ENCODE results near the gene CFB. TPM values are rescaled to one million over a fixed set of nuclear protein-coding genes. Genes with fewer than 3 reads are reported as not detected.
A peak's percentile ranks its signal among the peaks of the same experiment; 100 is the strongest.
"Not testable (repeated sequence)": the region's sequence is repeated elsewhere in the genome, so short reads cannot be mapped to it uniquely, and the experiment has no call there.

The CFB gene
- 2.6 and 4.7 TPM in 2 replicates for total RNA-seq (2014; rRNA removed; shearing (Covaris generic); ENCODE audit: low replicate concordance)

DNA sequence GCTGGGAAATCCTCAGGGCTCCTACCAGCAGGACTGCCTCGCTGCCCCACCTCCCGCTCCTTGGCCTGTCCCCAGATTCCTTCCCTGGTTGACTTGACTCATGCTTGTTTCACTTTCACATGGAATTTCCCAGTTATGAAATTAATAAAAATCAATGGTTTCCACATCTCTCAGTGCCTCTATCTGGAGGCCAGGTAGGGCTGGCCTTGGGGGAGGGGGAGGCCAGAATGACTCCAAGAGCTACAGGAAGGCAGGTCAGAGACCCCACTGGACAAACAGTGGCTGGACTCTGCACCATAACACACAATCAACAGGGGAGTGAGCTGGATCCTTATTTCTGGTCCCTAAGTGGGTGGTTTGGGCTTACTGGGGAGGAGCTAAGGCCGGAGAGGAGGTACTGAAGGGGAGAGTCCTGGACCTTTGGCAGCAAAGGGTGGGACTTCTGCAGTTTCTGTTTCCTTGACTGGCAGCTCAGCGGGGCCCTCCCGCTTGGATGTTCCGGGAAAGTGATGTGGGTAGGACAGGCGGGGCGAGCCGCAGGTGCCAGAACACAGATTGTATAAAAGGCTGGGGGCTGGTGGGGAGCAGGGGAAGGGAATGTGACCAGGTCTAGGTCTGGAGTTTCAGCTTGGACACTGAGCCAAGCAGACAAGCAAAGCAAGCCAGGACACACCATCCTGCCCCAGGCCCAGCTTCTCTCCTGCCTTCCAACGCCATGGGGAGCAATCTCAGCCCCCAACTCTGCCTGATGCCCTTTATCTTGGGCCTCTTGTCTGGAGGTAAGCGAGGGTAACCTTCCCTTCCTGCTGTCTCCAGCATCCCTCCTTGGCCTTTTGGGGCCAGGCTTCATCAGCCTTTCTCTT lies at the start of gene CFB:
Gene CFB, plus strand, starts transcription at position 589 of the 863 bp plus-strand sequence. Its CDS starts 127 bp downstream, at position 716.
- in situ Hi-C loops (cut with HindIII; ENCODE audit: low pct_unique_long_range_greater_than_20kb, low sequenced_read_pairs): no loop called here
- DNase-seq (ENCODE audit: low read depth): peak; percentile 75

DNA sequence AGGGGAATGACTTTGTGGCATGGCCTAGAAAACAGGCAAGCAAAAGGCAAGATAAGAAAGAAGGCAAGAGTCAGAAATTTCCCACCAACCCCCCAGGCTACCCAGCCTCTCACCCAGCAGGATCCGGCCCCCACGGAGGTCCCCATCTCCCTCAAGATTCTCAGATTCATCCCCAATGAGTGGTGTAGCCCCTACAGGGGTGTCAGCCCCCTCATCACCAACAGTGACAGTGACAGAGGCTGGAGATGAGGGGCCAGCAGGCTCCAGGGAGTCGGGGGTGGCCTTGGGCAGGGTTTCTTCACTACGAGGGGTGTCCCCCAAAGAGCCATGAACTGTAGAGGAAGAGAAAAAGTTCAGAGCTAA lies 49.4 kb upstream of the CFB start:
- in situ Hi-C loops (cut with HindIII; ENCODE audit: low pct_unique_long_range_greater_than_20kb, low sequenced_read_pairs): no loop called here
- no peak for DNase-seq (ENCODE audit: low read depth)

DNA sequence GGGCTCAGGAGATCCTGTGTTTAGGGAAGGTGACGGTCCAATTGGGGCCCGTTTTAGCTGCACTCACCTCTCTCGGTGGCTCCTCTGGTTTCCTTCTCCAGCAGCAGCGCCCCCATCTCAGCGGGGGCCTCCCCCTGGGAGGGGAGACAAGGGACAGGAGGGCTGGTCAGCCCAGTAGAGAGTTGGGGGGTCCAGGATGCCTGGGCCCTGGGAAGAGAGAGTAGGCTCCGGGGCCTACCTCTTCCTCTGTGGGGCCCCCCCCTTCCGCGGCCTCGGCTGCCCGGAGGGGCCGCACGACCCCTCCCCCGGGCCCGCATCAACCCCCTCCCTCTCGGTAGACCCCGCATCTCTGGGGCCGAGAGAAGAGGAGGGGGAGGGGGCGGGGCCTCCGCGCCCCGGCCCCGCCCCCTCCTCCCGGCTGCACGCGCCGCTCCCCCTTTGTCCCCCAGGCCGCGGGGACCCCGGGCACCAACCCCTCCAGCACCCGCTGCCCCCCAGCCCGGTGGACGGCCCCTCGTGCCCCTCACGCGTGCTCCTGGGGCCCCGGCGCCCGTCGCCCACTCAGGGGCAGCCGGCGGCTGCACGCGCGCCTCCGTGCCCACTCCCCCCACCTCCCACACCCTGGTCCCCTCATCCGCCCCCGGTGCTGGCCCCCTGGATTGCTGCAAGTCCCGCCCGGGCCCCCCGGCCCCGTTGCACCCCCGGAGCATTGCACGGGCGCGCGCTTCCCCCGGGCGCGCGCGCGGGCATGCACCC lies 48.9 kb upstream of the CFB start:
- in situ Hi-C loops (cut with HindIII; ENCODE audit: low pct_unique_long_range_greater_than_20kb, low sequenced_read_pairs): no loop called here
- DNase-seq (ENCODE audit: low read depth): no peak

DNA sequence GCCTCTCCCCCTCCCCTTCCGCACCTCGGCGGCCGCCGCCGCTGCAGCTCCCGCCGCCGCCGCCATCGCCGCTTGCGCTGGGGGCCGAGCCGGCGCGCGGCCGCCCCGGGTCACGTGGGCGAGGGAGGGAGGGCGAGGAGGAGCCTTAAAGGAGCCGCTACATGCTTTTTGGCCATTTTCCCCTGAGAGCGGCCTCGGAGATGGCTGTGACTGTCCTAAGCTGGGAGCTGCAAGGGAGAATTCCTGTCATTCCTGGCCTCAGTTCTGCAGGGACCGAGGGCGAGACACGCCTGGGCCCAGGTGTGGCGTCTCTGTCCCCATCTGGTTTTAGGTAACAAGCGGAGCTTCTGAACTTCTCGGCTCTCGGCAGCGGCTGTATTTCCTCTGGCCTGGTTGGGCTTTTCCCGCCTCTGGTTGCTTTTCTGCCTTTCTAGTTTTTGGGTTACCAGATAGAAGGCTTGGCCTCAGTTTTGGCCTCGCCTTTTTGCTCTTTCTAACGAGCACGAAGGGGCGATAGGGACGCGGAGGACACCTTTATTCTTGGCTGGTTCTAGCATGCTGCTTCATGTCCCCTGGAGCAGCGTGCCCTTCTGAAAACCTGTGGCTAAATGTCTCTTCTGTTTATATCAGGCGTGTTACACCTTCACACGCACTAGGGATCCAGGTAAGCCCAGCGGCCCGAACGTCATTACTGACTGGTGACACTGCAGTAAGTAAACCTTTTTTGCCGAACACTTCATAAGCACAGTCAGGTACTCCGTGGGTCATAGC lies 48.1 kb upstream of the CFB start, which contains the start of gene EHMT2:
Gene EHMT2, minus strand, starts transcription at position 87 of the 771 bp plus-strand sequence. Its CDS starts 21 bp downstream, at position 66.
- peak; percentile 82 for DNase-seq (ENCODE audit: low read depth)
- in situ Hi-C loops (cut with HindIII; ENCODE audit: low pct_unique_long_range_greater_than_20kb, low sequenced_read_pairs): no loop called here

DNA sequence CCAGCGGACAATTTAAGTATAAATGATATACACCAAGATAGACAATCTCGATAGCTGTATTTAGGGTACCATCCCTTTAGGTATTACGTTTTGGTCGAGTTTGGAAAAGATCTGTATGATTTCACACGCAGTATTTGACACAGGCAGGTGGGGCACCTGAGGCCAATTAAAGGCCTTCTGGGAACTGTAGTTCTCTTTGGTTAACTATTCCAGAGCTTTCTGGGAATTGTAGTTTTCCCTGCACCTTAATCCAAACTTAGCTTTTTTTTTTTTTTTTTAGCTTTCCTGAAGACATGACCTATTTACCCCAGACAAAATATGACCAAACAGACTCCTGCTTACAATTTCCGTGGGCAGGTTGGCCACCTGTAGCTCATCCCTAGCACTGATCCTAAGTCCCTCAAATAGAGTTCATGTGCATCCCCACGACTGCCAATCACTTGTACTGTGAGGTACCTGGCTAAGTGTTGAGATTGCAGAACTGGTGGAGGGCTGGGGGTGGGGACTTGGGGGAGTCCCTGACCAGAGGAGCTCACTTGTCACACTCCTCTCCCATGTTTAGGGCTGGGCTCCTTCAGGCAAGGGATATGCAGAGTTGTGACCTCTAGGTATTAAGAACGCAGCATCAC lies 47.4 kb upstream of the CFB start:
- in situ Hi-C loops (cut with HindIII; ENCODE audit: low pct_unique_long_range_greater_than_20kb, low sequenced_read_pairs): no loop called here
- peak; percentile 71 for DNase-seq (ENCODE audit: low read depth)

DNA sequence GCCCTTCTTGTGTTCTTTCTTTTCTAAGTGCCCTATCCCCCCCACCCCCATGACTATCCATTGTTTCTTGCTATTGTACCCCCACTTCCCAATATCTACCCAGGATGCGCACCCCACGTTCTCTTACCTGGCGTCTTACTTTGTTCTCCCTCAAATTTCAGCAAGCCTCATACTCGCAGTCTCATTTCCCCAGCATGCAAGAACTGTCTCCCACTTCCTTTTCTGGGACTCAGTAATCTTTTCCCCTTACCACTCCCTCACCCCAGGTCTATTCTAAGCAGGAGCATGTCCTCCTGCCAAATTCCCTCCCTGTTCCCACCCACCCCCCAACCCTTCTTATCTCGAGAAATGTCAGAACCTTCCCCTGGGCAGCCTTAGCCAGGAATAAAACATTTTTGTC lies 46.7 kb upstream of the CFB start:
- in situ Hi-C loops (cut with HindIII; ENCODE audit: low pct_unique_long_range_greater_than_20kb, low sequenced_read_pairs): no loop called here
- no peak for DNase-seq (ENCODE audit: low read depth)

DNA sequence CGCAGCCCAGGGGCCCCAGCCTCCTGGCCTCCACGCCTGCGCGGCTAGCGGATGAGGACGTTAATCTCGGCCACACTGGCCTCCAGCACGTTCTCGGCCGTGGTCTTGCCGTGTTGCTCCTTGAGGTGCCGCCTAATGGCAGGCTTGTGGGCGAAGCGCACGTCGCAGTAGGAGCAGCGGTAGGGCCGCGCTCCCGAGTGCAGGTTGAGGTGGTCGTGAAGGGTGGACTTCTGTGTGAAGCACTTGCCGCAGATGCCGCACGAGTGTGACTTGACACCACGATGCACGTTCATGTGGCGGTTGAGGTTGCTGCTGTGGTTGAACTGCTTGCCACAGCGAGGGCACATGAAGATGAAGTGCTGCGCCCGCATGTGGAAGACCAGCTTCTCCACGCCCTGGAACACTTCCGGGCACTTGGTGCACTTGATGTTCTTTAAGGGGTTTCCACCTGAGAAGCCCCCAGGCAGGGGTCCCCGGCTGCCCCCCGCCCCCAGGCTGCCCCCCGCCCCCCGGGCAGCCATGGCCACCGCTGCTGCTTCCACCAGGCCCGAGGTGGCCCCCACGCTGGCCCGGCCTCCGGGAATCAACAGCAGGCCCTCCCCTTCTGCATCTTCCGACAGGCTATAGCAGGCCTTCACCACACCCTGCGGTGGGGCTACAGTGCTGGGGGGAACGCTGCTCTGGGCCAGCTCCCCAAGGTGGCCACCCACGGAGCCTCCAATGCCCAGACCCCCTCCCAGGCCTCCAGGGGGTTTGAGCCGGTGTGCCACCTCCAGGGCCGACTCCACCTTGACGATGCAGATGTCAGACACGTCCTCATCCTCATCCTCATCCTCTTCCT lies 45.8 kb upstream of the CFB start:
- DNase-seq (ENCODE audit: low read depth): no peak
- in situ Hi-C loops (cut with HindIII; ENCODE audit: low pct_unique_long_range_greater_than_20kb, low sequenced_read_pairs): no loop called here

DNA sequence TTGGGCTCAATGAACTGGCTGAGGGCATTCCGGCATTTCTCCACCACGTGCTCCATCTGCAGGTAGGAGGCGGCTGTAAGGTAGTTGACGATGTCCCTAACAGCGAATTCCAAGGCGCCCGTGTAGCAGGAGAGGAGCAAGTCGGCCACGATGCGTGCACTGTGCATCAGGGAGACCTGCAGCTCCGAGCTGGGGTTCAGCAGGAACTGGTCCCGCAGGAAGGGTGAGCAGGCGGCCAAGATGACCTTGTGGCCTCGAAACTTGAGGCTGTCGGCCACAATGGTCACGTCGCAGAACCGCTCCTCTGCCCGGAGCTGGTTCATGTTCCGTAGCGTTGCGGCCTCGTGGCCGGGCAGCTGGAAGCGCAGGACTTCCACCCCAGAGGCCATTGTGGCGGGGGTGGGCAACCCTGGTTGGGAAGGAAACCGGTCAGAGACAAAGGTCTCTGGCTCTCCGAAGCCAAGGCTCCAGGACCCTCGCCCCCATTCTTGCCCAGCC lies 44.9 kb upstream of the CFB start:
- in situ Hi-C loops (cut with HindIII; ENCODE audit: low pct_unique_long_range_greater_than_20kb, low sequenced_read_pairs): no loop called here
- DNase-seq (ENCODE audit: low read depth): no peak

DNA sequence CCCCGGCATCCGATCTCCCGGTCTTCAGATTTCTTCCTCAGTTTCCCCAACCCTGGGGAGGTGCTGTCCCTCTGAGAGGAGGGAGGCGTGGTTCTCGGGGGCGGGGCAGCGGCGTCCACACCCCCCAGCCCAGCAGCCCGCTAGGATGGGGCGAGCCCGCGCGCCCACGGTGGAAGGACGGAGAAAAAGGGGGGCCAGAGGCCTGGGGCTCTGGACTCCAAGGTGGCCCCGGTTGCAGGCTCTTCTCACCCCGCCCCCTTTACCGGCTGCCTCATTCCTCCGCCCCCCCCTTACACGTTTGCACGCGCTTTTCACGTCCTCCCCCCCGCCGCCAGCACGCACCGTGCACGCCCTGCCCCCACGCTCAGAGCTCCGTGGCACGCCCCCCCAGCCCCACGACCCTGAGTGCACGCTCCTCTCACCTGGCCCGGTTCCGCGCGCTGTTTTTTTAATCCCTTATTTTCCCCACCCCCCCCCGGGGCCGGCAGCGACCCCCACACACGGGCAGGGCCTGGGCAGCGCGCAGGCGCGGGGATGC lies 44.4 kb upstream of the CFB start:
- in situ Hi-C loops (cut with HindIII; ENCODE audit: low pct_unique_long_range_greater_than_20kb, low sequenced_read_pairs): no loop called here
- peak; percentile 37 for DNase-seq (ENCODE audit: low read depth)

DNA sequence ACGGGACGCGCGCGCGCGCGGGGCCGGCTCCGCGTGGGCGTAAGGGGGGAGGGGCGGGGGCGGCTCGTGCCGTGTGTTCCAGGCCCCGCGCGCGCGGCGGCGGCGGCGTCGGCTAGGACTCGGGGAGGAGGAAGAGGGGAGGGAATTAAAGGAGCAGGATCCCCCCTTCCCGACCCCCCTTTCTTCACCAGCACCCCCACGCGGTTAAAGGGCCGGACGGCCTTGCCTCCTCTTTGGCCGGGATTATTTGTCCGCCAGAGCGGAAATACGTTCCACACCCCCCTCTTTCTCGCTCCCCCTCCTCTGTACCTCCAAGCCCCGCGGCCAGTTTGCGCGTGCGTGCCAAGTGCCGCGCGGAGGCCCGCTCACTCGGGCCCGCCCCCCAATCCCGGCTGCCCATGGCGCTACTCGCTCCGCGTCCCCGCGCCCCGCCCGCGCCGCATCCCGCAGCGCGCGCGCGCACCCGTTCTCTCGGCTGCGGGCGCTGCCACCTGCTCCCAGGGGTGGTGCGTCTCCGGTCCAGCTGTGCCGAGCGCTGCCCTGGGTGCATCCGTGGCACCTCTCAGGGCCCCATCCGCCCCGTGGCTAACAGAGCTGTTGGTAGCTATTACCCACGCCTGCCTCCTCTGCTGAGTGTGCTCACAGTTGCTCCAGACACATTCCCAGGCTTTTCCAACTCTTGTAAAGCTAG lies 43.8 kb upstream of the CFB start, which contains the start of gene ZBTB12:
Gene ZBTB12, minus strand, starts transcription at position 134 of the 691 bp plus-strand sequence. CDS start 781 bp downstream, outside the sequence.
- in situ Hi-C loops (cut with HindIII; ENCODE audit: low pct_unique_long_range_greater_than_20kb, low sequenced_read_pairs): no loop called here
- DNase-seq (ENCODE audit: low read depth): peak; percentile 97

DNA sequence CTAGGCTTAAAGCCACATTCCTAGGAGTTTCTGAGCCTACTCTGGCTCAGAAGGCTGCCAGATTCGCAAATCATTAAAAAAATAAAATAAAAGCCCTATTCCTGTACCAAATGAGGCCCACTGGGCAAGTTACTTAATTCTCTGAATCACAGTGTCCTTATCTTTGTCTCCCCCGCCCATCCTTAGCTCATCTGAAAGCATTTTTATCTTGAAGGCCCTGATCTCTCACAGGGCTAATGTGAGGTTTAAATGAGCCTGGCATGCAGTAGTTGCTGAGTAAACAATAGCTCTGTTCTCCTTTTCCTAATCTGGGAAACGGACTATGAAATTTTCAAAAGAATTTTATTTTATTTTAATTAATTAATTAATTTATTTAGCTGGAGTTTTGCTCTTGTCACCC lies 41.9 kb upstream of the CFB start:
- in situ Hi-C loops (cut with HindIII; ENCODE audit: low pct_unique_long_range_greater_than_20kb, low sequenced_read_pairs): no loop called here

DNA sequence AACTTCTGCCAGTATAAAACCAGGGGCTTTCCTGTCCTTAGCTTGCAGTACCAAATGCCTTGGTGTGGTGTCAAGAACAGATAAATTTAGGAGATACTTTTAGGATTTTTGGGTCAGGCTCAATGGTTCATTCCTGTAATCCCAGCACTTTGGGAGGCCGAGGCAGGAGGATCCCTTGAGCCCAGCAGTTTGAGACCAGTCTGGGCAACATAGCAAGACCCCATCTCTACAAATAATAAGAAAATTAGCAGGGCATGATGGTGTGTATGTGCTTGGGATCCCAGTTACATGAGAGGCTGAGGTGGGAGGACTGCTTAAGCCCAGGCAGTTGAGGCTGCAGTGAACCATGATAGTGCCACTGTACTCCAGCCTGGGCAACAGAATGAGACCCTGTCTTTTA lies 40.9 kb upstream of the CFB start:
- no peak for DNase-seq (ENCODE audit: low read depth)
- in situ Hi-C loops (cut with HindIII; ENCODE audit: low pct_unique_long_range_greater_than_20kb, low sequenced_read_pairs): no loop called here

More for the DNA sequence above, 41.9 kb upstream of the CFB start:
- no peak for DNase-seq (ENCODE audit: low read depth)

DNA sequence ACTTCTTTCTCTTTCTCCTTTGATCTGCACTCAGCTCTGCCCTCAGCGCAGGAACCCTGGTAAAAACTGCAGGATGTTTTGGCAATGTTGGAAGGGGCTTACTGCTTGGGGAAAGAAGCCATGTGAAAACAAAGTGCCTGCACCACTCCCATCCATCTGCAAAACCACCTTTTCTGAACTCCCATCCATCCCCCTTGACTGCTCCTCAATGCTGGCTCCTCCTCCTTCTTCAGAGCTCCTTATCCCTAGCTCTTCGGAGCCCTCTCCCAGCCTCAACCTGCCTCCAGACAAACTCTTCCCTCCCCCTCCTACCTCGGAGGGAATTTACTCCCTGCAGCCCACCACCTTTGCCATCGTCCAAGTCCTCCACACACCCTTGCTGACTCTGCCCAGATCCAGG lies 39.8 kb upstream of the CFB start:
- in situ Hi-C loops (cut with HindIII; ENCODE audit: low pct_unique_long_range_greater_than_20kb, low sequenced_read_pairs): no loop called here

DNA sequence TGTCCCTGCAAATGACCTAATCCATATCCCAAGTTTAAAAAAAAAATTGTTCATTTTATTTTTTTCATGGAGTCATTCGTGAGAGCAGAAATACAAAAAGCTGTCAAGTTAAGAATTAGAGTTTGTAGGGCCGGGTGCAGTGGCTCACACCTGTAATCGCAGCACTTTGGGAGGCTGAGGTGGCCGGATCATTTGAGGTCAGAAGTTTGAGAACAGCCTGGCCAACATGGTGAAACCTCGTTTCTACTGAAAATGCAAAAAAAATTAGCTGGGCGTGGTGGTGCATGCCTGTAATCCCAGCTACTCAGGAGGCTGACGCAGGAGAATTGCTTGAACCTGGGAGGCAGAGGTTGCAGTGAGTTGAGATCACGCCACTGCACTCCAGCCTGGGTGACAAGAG lies 39.2 kb upstream of the CFB start:
- in situ Hi-C loops (cut with HindIII; ENCODE audit: low pct_unique_long_range_greater_than_20kb, low sequenced_read_pairs); DNase-seq (ENCODE audit: low read depth): not testable (repeated sequence)

More for the DNA sequence above, 39.8 kb upstream of the CFB start:
- DNase-seq (ENCODE audit: low read depth): no peak

DNA sequence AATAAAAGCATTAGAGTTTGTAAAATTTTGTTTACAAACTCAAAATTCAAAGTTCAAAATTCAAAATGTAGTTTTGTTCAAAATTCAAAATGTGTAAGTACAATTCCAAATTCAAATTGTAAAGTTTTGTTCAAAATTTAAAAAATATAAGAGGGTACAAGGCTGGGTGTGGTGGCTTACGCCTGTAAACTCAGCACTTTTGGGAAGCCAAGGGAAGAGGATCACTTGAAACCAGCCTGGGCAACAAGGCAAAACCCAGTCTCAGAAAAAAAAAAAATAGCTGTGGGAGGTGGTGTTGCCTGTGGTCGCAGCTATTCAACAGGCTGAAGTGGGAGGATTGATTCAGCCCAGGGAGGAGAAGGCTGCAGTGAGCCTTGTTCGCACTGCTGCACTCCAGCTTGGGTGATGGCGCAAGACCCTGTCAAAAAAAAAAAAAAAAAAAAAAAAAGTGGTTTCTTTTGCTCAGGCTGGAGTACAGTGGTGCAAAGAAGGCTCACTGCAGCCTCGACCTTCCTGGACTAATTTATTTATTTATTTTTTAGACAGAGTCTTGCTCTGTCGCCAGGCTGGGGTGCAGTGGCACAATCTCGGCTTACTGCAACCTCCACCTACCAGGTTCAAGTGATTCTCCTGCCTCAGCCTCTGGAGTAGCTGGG lies 38.6 kb upstream of the CFB start:
- in situ Hi-C loops (cut with HindIII; ENCODE audit: low pct_unique_long_range_greater_than_20kb, low sequenced_read_pairs): no loop called here

DNA sequence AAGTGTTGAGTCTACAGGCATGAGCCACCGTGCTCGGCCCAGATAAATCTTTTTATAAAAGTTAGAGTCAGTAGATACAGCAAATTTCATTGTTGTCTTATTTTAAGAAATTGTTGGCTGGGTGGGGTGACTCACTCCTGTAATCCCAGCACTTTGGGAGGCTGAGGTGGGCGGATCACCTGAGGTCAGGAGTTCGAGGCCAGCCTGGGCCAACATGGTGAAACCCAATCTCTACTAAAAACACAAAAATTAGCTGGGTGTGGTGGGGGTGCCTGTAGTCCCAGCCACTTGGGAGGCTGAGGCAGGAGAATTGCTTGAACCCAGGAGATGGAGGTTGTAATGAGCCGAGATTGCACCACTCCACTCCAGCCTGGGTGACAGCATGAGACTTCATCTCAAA lies 37.6 kb upstream of the CFB start:
- DNase-seq (ENCODE audit: low read depth); in situ Hi-C loops (cut with HindIII; ENCODE audit: low pct_unique_long_range_greater_than_20kb, low sequenced_read_pairs): not testable (repeated sequence)

More for the DNA sequence above, 38.6 kb upstream of the CFB start:
- DNase-seq (ENCODE audit: low read depth): peak; percentile 54
